ENCODE results near the gene ADAM12.

Gene ADAM12

DNA sequence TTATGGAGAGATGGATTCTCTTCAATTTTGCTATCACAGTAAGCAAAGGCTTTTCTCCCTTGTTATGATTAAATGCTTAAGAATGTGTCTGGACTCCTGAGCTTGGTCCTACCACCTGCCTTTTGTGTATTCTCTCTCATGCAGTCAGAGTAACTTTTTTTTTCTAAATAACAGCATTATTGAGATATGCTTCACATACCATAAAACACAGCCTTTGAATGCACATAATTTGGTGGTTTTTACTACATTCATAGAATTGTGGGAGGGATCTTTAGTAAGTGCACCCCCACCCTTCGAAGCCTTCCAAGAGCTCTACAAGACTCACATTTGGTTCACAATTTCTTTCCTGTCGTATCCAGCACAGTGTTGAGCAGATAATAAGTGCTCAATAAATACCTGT lies 175.5 kb downstream of the ADAM12 start:
- no peaks in the 10 kb centered on the region for H3K9me3 ChIP-seq (ENCODE audit: control insufficient read depth, insufficient read depth, low read depth, low read length)
- H3K4me3 ChIP-seq (ENCODE audit: low read depth, low read length), result no peak overlapping the region
- 0 out of 2 replicates have a peak, but pooled peaks have one; percentile 19 for TF ChIP-seq ZNF664 (tag by site-specific recombination; IDR thresholded peaks at IDR 0.05)
- TF ChIP-seq, protein P1, sequence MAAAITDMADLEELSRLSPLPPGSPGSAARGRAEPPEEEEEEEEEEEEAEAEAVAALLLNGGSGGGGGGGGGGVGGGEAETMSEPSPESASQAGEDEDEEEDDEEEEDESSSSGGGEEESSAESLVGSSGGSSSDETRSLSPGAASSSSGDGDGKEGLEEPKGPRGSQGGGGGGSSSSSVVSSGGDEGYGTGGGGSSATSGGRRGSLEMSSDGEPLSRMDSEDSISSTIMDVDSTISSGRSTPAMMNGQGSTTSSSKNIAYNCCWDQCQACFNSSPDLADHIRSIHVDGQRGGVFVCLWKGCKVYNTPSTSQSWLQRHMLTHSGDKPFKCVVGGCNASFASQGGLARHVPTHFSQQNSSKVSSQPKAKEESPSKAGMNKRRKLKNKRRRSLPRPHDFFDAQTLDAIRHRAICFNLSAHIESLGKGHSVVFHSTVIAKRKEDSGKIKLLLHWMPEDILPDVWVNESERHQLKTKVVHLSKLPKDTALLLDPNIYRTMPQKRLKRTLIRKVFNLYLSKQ (tag by site-specific recombination; IDR thresholded peaks at IDR 0.05; ENCODE audit: borderline replicate concordance), result no peak
- TF ChIP-seq ZNF140 (tag by site-specific recombination; IDR thresholded peaks at IDR 0.05), result no peak
- no peak overlapping the region for H3K27ac ChIP-seq (ENCODE audit: extremely low read depth, low read depth, low read length)
- ChIA-PET POLR2A (no interaction called here), CTCF (interaction anchor here (0.6 to 0.7 kb wide), 2 partner anchors 10 to 120 kb away, joined by 3 to 4 read pairs; no protein-coding TSS in a partner anchor)
- H3K4me1 ChIP-seq (ENCODE audit: control insufficient read depth, insufficient read depth, low read length), result peaks cover 30% of the 10 kb centered on the region
- H3K36me3 ChIP-seq (ENCODE audit: control insufficient read depth in 2 of 2, insufficient read depth in 1 of 2, low read length in 2 of 2), result no peaks in the 10 kb centered on the region

DNA sequence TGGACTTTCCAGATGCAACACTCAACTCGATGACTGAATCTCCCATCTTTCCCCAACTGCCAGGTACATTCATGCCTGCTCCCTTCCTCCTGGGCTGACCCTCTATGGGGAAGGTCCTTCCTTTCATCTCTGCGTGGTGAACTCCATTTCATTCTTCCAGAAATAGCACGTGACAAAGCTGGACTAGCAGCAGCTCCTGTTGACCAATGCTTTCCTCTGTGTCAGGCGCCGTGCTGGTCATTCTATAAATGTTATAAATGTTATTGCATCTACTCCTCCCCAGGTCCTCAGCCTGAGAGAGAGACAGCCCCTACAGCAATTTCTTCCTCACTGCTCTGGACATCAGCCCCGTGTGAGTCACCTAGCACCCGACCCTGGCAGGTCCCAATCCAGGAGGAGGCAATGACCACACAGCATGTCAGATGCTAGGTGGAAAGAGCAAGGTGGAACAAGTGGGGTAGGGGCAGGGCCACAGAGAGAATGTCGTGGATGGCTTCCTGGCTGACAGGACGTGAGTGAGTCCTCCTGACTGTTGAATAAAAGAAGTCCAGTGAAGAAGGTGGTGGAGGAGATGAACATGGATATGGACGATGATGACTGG lies 178.1 kb downstream of the ADAM12 start:
- POLR2A ChIA-PET, result interaction anchor here (1.4 kb wide), 1 partner anchor 13 kb away, joined by 3 read pairs; no protein-coding TSS in a partner anchor
- TF ChIP-seq ZNF155 (tag by site-specific recombination; IDR thresholded peaks at IDR 0.05) (no peak), ZNF23 (tag by site-specific recombination; IDR thresholded peaks at IDR 0.05; ENCODE audit: borderline replicate concordance) (no peak), ZBTB17 (tag by site-specific recombination; IDR thresholded peaks at IDR 0.05) (no peak), ZNF792 (tag by site-specific recombination; IDR thresholded peaks at IDR 0.05) (no peak), GLI4 (tag by site-specific recombination; IDR thresholded peaks at IDR 0.05) (no peak)
- TF ChIP-seq, protein P2, sequence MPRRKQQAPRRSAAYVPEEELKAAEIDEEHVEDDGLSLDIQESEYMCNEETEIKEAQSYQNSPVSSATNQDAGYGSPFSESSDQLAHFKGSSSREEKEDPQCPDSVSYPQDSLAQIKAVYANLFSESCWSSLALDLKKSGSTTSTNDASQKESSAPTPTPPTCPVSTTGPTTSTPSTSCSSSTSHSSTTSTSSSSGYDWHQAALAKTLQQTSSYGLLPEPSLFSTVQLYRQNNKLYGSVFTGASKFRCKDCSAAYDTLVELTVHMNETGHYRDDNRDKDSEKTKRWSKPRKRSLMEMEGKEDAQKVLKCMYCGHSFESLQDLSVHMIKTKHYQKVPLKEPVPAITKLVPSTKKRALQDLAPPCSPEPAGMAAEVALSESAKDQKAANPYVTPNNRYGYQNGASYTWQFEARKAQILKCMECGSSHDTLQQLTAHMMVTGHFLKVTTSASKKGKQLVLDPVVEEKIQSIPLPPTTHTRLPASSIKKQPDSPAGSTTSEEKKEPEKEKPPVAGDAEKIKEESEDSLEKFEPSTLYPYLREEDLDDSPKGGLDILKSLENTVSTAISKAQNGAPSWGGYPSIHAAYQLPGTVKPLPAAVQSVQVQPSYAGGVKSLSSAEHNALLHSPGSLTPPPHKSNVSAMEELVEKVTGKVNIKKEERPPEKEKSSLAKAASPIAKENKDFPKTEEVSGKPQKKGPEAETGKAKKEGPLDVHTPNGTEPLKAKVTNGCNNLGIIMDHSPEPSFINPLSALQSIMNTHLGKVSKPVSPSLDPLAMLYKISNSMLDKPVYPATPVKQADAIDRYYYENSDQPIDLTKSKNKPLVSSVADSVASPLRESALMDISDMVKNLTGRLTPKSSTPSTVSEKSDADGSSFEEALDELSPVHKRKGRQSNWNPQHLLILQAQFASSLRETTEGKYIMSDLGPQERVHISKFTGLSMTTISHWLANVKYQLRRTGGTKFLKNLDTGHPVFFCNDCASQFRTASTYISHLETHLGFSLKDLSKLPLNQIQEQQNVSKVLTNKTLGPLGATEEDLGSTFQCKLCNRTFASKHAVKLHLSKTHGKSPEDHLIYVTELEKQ (tag by site-specific recombination; IDR thresholded peaks at IDR 0.05; ENCODE audit: borderline replicate concordance), result no peak
- TF ChIP-seq, protein P3, sequence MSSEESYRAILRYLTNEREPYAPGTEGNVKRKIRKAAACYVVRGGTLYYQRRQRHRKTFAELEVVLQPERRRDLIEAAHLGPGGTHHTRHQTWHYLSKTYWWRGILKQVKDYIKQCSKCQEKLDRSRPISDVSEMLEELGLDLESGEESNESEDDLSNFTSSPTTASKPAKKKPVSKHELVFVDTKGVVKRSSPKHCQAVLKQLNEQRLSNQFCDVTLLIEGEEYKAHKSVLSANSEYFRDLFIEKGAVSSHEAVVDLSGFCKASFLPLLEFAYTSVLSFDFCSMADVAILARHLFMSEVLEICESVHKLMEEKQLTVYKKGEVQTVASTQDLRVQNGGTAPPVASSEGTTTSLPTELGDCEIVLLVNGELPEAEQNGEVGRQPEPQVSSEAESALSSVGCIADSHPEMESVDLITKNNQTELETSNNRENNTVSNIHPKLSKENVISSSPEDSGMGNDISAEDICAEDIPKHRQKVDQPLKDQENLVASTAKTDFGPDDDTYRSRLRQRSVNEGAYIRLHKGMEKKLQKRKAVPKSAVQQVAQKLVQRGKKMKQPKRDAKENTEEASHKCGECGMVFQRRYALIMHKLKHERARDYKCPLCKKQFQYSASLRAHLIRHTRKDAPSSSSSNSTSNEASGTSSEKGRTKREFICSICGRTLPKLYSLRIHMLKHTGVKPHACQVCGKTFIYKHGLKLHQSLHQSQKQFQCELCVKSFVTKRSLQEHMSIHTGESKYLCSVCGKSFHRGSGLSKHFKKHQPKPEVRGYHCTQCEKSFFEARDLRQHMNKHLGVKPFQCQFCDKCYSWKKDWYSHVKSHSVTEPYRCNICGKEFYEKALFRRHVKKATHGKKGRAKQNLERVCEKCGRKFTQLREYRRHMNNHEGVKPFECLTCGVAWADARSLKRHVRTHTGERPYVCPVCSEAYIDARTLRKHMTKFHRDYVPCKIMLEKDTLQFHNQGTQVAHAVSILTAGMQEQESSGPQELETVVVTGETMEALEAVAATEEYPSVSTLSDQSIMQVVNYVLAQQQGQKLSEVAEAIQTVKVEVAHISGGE (tag by site-specific recombination; conservative IDR thresholded peaks at IDR 0.05; ENCODE audit: low read depth), result no peak
- TF ChIP-seq, protein P4, sequence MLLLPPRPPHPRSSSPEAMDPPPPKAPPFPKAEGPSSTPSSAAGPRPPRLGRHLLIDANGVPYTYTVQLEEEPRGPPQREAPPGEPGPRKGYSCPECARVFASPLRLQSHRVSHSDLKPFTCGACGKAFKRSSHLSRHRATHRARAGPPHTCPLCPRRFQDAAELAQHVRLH (tag by site-specific recombination; IDR thresholded peaks at IDR 0.05), result no peak
- Histone ChIP-seq H3K27ac (ENCODE audit: extremely low read depth, low read depth, low read length) (no peak overlapping the region), H3K4me1 (ENCODE audit: control insufficient read depth, insufficient read depth, low read length) (peaks cover 15% of the 10 kb centered on the region), H3K9me3 (ENCODE audit: control insufficient read depth, insufficient read depth, low read depth, low read length) (no peaks in the 10 kb centered on the region), H3K36me3 (ENCODE audit: control insufficient read depth in 2 of 2, insufficient read depth in 1 of 2, low read length in 2 of 2) (no peaks in the 10 kb centered on the region), H3K4me3 (ENCODE audit: low read depth, low read length) (no peak overlapping the region)
- CTCF ChIA-PET, result interaction anchor here (0.7 kb wide), 1 partner anchor 34 kb away, joined by 3 read pairs; no protein-coding TSS in a partner anchor

GRCh38 chr10:126209451-126209850 lies 178.8 kb downstream of the ADAM12 start:
- peaks cover 15% of the 10 kb centered on the region for H3K4me1 ChIP-seq (ENCODE audit: control insufficient read depth, insufficient read depth, low read length)
- H3K9me3 ChIP-seq (ENCODE audit: control insufficient read depth, insufficient read depth, low read depth, low read length), result no peaks in the 10 kb centered on the region
- POLR2A ChIA-PET, result interaction anchor here (1.4 kb wide), 1 partner anchor 14 kb away, joined by 3 read pairs; no protein-coding TSS in a partner anchor
- no peak overlapping the region for H3K27ac ChIP-seq (ENCODE audit: extremely low read depth, low read depth, low read length)
- CTCF ChIA-PET, result interaction anchor here (0.6 to 0.7 kb wide), 2 partner anchors 33 to 1176 kb away, joined by 3 read pairs; no protein-coding TSS in a partner anchor
- no peaks in the 10 kb centered on the region for H3K36me3 ChIP-seq (ENCODE audit: control insufficient read depth in 2 of 2, insufficient read depth in 1 of 2, low read length in 2 of 2)
- no peak overlapping the region for H3K4me3 ChIP-seq (ENCODE audit: low read depth, low read length)
- TF ChIP-seq ZNF341 (tag by site-specific recombination; IDR thresholded peaks at IDR 0.05; ENCODE audit: low read depth), result no peak
- no peak for TF ChIP-seq KLF16 (tag by site-specific recombination; IDR thresholded peaks at IDR 0.05)
- no peak for TF ChIP-seq GLI2 (tag by site-specific recombination; IDR thresholded peaks at IDR 0.05; ENCODE audit: borderline replicate concordance, low read depth)
- no peak for TF ChIP-seq ZNF174 (tag by site-specific recombination; IDR thresholded peaks at IDR 0.05)
- no peak for TF ChIP-seq GLIS1 (tag by site-specific recombination; IDR thresholded peaks at IDR 0.05)
- TF ChIP-seq, protein P5, sequence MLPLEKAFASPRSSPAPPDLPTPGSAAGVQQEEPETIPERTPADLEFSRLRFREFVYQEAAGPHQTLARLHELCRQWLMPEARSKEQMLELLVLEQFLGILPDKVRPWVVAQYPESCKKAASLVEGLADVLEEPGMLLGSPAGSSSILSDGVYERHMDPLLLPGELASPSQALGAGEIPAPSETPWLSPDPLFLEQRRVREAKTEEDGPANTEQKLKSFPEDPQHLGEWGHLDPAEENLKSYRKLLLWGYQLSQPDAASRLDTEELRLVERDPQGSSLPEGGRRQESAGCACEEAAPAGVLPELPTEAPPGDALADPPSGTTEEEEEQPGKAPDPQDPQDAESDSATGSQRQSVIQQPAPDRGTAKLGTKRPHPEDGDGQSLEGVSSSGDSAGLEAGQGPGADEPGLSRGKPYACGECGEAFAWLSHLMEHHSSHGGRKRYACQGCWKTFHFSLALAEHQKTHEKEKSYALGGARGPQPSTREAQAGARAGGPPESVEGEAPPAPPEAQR (tag by site-specific recombination; IDR thresholded peaks at IDR 0.05), result no peak
- no peak for TF ChIP-seq ZNF501 (tag by site-specific recombination; IDR thresholded peaks at IDR 0.05)
